ENCODE data around the gene VEPH1. TPM values are rescaled to one million over a fixed set of nuclear protein-coding genes. Genes with fewer than 3 reads are reported as not detected.
A peak's percentile ranks its signal among the peaks of the same experiment; 100 is the strongest.

Gene VEPH1
- total RNA-seq, 2 donors from 2014 or later, result 11.8 to 17.1 TPM

DNA sequence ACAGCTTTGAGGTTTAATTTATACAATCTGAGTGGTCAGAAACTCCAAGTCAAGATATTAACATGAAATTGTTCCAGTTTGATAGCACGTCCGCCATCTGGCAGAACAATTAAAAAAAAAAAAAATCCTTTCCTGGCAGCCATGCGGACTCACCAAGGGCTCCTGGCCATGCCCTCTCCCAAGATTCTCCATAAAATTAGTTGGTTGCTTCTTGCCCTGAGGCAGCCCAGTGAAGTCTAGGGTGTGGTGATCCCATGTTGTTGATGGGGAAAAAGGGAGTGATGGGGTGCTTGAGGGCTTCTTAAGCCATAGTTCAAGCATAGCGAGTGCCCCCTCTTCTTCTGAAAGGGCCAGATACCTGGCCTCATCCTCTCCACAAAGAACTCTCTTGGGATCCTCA lies 261.6 kb downstream of the VEPH1 start:
- no peak for TF ChIP-seq CTCF (conservative IDR thresholded peaks at IDR 0.05)
- H3K4me1 ChIP-seq (ENCODE audit: control insufficient read depth, insufficient read depth, low read length), result no peaks in the 10 kb centered on the region

GRCh38 chr3:157240408-157240807 lies 262.8 kb downstream of the VEPH1 start:
- H3K27me3 ChIP-seq (ENCODE audit: control insufficient read depth, insufficient read depth, low read length, poor library complexity, severe bottlenecking), result no peaks in the 10 kb centered on the region
- H3K36me3 ChIP-seq (ENCODE audit: control insufficient read depth, insufficient read depth, low read length), result no peaks in the 10 kb centered on the region
- Mint-ChIP-seq H3K9me3 (no peaks in the 10 kb centered on the region), H3K27me3 (ENCODE audit: insufficient read depth) (no peaks in the 10 kb centered on the region), H3K27ac (no peak overlapping the region), H3K36me3 (ENCODE audit: low read depth) (no peaks in the 10 kb centered on the region), H3K4me3 (no peak overlapping the region), H3K4me1 (peaks cover 2% of the 10 kb centered on the region)
- WGBS, 2 experiments (ENCODE audit: insufficient coverage in 1 of 2, insufficient read length in 1 of 2), result 53 to 100% methylated on average over 1 of the region's 1 CpG
- H3K9ac ChIP-seq (ENCODE audit: extremely low read depth, low read length, poor library complexity, severe bottlenecking), result no peak overlapping the region
- no peaks in the 10 kb centered on the region for H3K9me3 ChIP-seq (ENCODE audit: control insufficient read depth, low read length)
- no peak overlapping the region for H3K27ac ChIP-seq (ENCODE audit: low read depth, low read length)
- TF ChIP-seq CTCF (conservative IDR thresholded peaks at IDR 0.05), result no peak
- no peaks in the 10 kb centered on the region for H3K4me1 ChIP-seq (ENCODE audit: control insufficient read depth, insufficient read depth, low read length)
- no peak for DNase-seq
- H3K4me3 ChIP-seq (ENCODE audit: low read length), result no peak overlapping the region

More for the DNA sequence above, 261.6 kb downstream of the VEPH1 start:
- Histone ChIP-seq H3K27me3 (ENCODE audit: control insufficient read depth, insufficient read depth, low read length, poor library complexity, severe bottlenecking) (no peaks in the 10 kb centered on the region), H3K4me3 (ENCODE audit: low read length) (no peak overlapping the region), H3K9ac (ENCODE audit: extremely low read depth, low read length, poor library complexity, severe bottlenecking) (no peak overlapping the region), H3K36me3 (ENCODE audit: control insufficient read depth, insufficient read depth, low read length) (no peaks in the 10 kb centered on the region), H3K27ac (ENCODE audit: low read depth, low read length) (no peak overlapping the region), H3K9me3 (ENCODE audit: control insufficient read depth, low read length) (no peaks in the 10 kb centered on the region)
- peaks cover 2% of the 10 kb centered on the region for H3K4me1 Mint-ChIP-seq
- H3K27ac Mint-ChIP-seq, result no peak overlapping the region
- 92 to 95% methylated on average over 2 to 4 of the region's 4 CpGs for WGBS, 2 experiments (ENCODE audit: insufficient coverage in 1 of 2, insufficient read length in 1 of 2)
- no peak for DNase-seq
- no peaks in the 10 kb centered on the region for H3K9me3 Mint-ChIP-seq
- no peaks in the 10 kb centered on the region for H3K36me3 Mint-ChIP-seq (ENCODE audit: low read depth)
- H3K27me3 Mint-ChIP-seq (ENCODE audit: insufficient read depth), result no peaks in the 10 kb centered on the region
- no peak overlapping the region for H3K4me3 Mint-ChIP-seq

DNA sequence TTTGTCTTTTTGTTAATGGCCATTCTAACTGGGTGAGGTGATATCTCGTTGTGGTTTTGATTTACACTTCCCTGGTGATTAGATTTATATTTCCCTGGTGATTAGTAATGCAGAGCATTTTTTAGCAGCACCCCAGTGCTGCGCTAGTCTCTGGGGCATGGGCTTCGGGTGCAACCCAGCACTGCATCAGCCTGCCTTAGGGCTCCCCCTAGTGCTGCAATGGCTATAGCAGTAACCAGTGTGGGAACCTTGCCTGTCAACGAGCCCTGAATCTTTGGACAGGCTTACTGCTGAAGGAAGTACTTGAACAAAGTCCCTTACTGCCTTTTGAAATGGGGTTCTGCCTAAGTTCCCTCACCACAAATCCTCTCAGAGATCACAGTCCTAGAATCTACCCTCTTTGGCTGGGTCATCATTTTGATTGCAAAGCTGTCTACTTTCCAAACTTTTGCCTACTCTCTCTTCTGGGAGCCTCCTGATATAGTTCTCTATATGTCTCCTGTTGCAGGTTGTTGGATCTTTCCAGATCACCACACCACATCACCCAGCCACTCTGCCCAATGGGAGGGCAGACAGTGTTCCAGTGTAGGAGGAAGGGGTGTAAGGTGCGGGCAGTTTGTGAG lies 264.0 kb downstream of the VEPH1 start:
- Mint-ChIP-seq H3K9me3 (no peaks in the 10 kb centered on the region), H3K4me3 (no peak overlapping the region), H3K36me3 (ENCODE audit: low read depth) (no peaks in the 10 kb centered on the region), H3K27me3 (ENCODE audit: insufficient read depth) (no peaks in the 10 kb centered on the region), H3K4me1 (peaks cover 2% of the 10 kb centered on the region), H3K27ac (no peak overlapping the region)
- no peaks in the 10 kb centered on the region for H3K36me3 ChIP-seq (ENCODE audit: control insufficient read depth, insufficient read depth, low read length)
- H3K4me1 ChIP-seq (ENCODE audit: control insufficient read depth, insufficient read depth, low read length), result no peaks in the 10 kb centered on the region
- peak; percentile 94 for DNase-seq
- TF ChIP-seq CTCF (conservative IDR thresholded peaks at IDR 0.05), result peak; percentile 97
- H3K4me3 ChIP-seq (ENCODE audit: low read length), result no peak overlapping the region
- H3K27me3 ChIP-seq (ENCODE audit: control insufficient read depth, insufficient read depth, low read length, poor library complexity, severe bottlenecking), result no peaks in the 10 kb centered on the region
- WGBS, 2 experiments (ENCODE audit: insufficient coverage in 1 of 2, insufficient read length in 1 of 2), result 16 to 42% methylated on average over 3 to 5 of the region's 5 CpGs
- no peak overlapping the region for H3K27ac ChIP-seq (ENCODE audit: low read depth, low read length)
- H3K9ac ChIP-seq (ENCODE audit: extremely low read depth, low read length, poor library complexity, severe bottlenecking), result no peak overlapping the region
- no peaks in the 10 kb centered on the region for H3K9me3 ChIP-seq (ENCODE audit: control insufficient read depth, low read length)
